Ascending aorta (tissue), 2 donors: ENCODE measurements around the gene RAMP1. TPM values are rescaled to one million over a fixed set of nuclear protein-coding genes. Genes with fewer than 3 reads are reported as not detected.

Source experiments
- DNase-seq, 2 donors: peaks; one replicate each; pipeline ENCODE4 v3.0.0-alpha.2; 2019; ENCODE audit warnings: low spot score in 2 of 2
- H3K27ac ChIP-seq, 2 donors: fragments of 200-600 bp; sonication (generic); one replicate each; pipeline ENCODE4 v1.5.1; 2016 to 2017; ENCODE audit warnings: mild to moderate bottlenecking in 1 of 2
- H3K27me3 ChIP-seq: fragments of 200-600 bp; sonication (generic); one replicate; pipeline ENCODE4 v1.5.1; 2017
- H3K36me3 ChIP-seq, 2 donors: fragments of 200-600 bp; sonication (generic); one replicate each; pipeline ENCODE4 v1.5.1; 2016
- H3K4me1 ChIP-seq, 2 donors: fragments of 200-600 bp; sonication (generic); one replicate each; pipeline ENCODE4 v1.5.1; 2016 to 2017; ENCODE audit warnings: mild to moderate bottlenecking in 1 of 2
- H3K4me3 ChIP-seq, 2 donors: fragments of 200-600 bp; sonication (generic); one replicate each; pipeline ENCODE4 v1.5.1; 2016 to 2017; ENCODE audit warnings: mild to moderate bottlenecking in 1 of 2
- H3K9me3 ChIP-seq, 2 donors: fragments of 200-600 bp; sonication (generic); one replicate each; pipeline ENCODE4 v1.5.1; 2016
- intact Hi-C: fragments of 100-400 bp; cut with DNase I; formaldehyde crosslinking; loops from one replicate; pipeline ENCODE4 v1.15.1; 2023
- total RNA-seq: library from RNA; depleted of rRNA; stranded (reverse); fragments of >200 nt; gene quantifications from one replicate; pipeline ENCODE4 v1.1.0, GENCODE V29; 2016
- TF ChIP-seq, protein P1 (sequence below), 3 experiments: fragments of 200-600 bp in 2 of 3; fragments of 450-650 bp in 1 of 3; sonication (generic) in 2 of 3; IDR thresholded peaks; one replicate each; pipeline ENCODE4 v1.5.1; 2016 to 2019; ENCODE audit warnings: antibody characterized with exemption in 3 of 3, mild to moderate bottlenecking in 1 of 3, moderate library complexity in 1 of 3

RAMP1 gene
- total RNA-seq, 1 donor from 2014 or later: 191 TPM

- no peaks in the 10 kb centered on the region for H3K9me3 ChIP-seq
- intact Hi-C loops: no loop called here
- no peaks in the 10 kb centered on the region for H3K27me3 ChIP-seq
- peak in 1 of 2 donors; percentile 61 for DNase-seq
- H3K27ac ChIP-seq: peak overlapping the region; percentile 75 to 98
- TF ChIP-seq, protein P1, sequence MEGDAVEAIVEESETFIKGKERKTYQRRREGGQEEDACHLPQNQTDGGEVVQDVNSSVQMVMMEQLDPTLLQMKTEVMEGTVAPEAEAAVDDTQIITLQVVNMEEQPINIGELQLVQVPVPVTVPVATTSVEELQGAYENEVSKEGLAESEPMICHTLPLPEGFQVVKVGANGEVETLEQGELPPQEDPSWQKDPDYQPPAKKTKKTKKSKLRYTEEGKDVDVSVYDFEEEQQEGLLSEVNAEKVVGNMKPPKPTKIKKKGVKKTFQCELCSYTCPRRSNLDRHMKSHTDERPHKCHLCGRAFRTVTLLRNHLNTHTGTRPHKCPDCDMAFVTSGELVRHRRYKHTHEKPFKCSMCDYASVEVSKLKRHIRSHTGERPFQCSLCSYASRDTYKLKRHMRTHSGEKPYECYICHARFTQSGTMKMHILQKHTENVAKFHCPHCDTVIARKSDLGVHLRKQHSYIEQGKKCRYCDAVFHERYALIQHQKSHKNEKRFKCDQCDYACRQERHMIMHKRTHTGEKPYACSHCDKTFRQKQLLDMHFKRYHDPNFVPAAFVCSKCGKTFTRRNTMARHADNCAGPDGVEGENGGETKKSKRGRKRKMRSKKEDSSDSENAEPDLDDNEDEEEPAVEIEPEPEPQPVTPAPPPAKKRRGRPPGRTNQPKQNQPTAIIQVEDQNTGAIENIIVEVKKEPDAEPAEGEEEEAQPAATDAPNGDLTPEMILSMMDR (IDR thresholded peaks at IDR 0.05): no peak
- H3K4me3 ChIP-seq: no peak overlapping the region
- H3K4me1 ChIP-seq: peaks cover 31 to 60% of the 10 kb centered on the region in 2 donors
- peaks cover 15 to 32% of the 10 kb centered on the region in 2 donors for H3K36me3 ChIP-seq
These were observed 16.0 kb downstream of the RAMP1 start for GRCh38 chr2:237875256-237876060.

DNA sequence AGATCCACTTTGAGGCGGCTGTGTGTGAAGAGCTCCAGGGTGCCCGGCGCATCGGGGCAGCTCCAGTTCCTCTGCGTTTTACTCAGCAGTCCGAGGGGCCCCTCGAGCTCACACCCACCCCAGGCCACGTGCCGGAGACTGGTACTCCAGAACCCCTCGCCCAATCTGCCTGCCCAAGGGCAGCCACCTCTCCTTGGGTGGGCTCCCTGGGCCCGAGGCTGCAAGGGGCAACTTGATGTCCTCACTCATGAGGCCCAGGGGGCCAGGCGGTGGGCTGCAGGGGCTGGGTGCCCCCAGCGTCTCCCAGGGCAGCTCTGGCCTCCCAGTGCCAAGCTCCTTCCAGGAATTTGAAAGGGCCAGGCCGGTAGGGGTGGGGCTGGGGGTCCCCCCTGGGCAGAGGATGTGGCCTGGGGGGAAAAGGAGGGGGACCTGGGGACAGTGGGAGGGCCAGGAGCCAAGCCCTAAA is 16.7 kb downstream of the RAMP1 start:
- Histone ChIP-seq H3K36me3 (peaks cover 15 to 38% of the 10 kb centered on the region in 2 donors), H3K9me3 (no peaks in the 10 kb centered on the region), H3K4me3 (no peak overlapping the region), H3K4me1 (peaks cover 31 to 55% of the 10 kb centered on the region in 2 donors), H3K27ac (peak overlapping the region; percentile 75 to 98), H3K27me3 (no peaks in the 10 kb centered on the region)
- TF ChIP-seq, protein P1 (IDR thresholded peaks at IDR 0.05): no peak
- DNase-seq: peak in 1 of 2 donors; percentile 57
- intact Hi-C loops: no loop called here

GRCh38 chr2:237876532-237876931 is 17.1 kb downstream of the RAMP1 start:
- TF ChIP-seq, protein P1 (IDR thresholded peaks at IDR 0.05): no peak
- H3K4me3 ChIP-seq: no peak overlapping the region
- no peaks in the 10 kb centered on the region for H3K27me3 ChIP-seq
- intact Hi-C loops: no loop called here
- H3K4me1 ChIP-seq: peaks cover 31 to 51% of the 10 kb centered on the region in 2 donors
- no peaks in the 10 kb centered on the region for H3K9me3 ChIP-seq
- no peak for DNase-seq
- H3K36me3 ChIP-seq: peaks cover 15 to 42% of the 10 kb centered on the region in 2 donors
- H3K27ac ChIP-seq: peak overlapping the region; percentile 75 to 98

GRCh38 chr2:237876951-237877491 is 17.6 kb downstream of the RAMP1 start:
- peaks cover 16 to 47% of the 10 kb centered on the region in 2 donors for H3K36me3 ChIP-seq
- H3K9me3 ChIP-seq: no peaks in the 10 kb centered on the region
- TF ChIP-seq, protein P1 (IDR thresholded peaks at IDR 0.05): no peak
- peak in 1 of 2 donors; percentile 53 for DNase-seq
- no peaks in the 10 kb centered on the region for H3K27me3 ChIP-seq
- peaks cover 31 to 49% of the 10 kb centered on the region in 2 donors for H3K4me1 ChIP-seq
- H3K4me3 ChIP-seq: no peak overlapping the region
- intact Hi-C loops: no loop called here
- H3K27ac ChIP-seq: peak overlapping the region; percentile 75 to 98

DNA sequence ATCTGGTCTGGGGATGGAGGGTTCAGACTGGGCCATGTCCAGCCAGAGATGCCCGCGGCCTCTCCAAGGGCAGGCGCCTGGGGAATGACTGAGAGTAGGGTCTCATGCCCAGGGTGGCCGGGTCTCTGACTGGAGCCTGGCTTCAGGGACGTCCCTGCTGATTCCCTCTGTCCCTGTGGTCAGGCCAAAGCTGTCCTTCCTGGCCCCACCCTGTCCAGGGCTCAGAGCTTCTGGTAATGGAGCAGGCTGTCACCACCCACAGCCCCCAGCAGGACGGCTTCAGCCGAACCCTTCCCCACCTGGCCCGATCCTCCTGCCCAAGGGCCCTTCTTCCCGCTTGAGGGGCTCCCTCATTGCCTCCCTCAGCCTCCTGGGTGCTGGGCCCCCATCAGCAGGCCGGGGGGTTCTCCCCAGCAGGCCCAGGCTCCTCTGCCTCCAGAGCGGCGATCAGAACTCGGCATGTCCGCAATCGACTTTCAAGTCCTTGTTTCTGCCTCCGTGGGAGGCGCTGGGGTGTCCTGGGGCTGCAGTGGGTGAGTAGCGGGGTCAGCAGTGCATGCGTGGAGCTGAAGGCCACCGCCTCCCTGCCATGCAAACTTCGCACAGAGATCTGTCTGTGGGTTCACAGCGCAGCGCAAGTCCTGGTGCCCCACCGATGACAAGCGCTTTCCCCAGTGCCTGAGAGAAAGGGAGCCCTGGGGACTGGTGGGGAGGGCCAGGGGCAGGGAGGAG is 18.3 kb downstream of the RAMP1 start:
- DNase-seq: peak in 1 of 2 donors; percentile 61
- TF ChIP-seq, protein P1 (IDR thresholded peaks at IDR 0.05): no peak

More for the DNA sequence above, 18.3 kb downstream of the RAMP1 start:
- intact Hi-C loops: no loop called here
- peaks cover 24 to 55% of the 10 kb centered on the region in 2 donors for H3K36me3 ChIP-seq
- peaks cover 28 to 42% of the 10 kb centered on the region in 2 donors for H3K4me1 ChIP-seq
- H3K27me3 ChIP-seq: no peaks in the 10 kb centered on the region
- no peaks in the 10 kb centered on the region for H3K9me3 ChIP-seq
- no peak overlapping the region for H3K4me3 ChIP-seq
- H3K27ac ChIP-seq: peak overlapping the region; percentile 75 to 98
